Fibroblast of mammary gland (primary cell): ENCODE results near the gene ATG9A.

Source experiments
- DNase-seq: peaks from one replicate; pipeline ENCODE4 v3.0.0-alpha.2; 2010; ENCODE audit warnings: low read depth
- H3K4me3 ChIP-seq: 2 replicates; pipeline ENCODE4 v1.5.1; 2011; ENCODE audit warnings: low read depth, mild to moderate bottlenecking, low read length, moderate library complexity; ENCODE audit not compliant: control insufficient read depth
- CTCF ChIP-seq: conservative IDR thresholded peaks from 2 replicates; pipeline ENCODE4 v1.5.1; 2011; ENCODE audit warnings: low read depth, low read length, inconsistent platforms; ENCODE audit not compliant: control insufficient read depth, insufficient read depth

ATG9A gene

GRCh38 chr2:219209236-219210195, 19.9 kb downstream of the ATG9A start:
- no peak for DNase-seq
- no peak for TF ChIP-seq CTCF
- H3K4me3 ChIP-seq, result no peak overlapping the region

- H3K4me3 ChIP-seq, result peak overlapping the region; percentile 70
- no peak for TF ChIP-seq CTCF
- peak; percentile 42 for DNase-seq
These were observed 21.3 kb downstream of the ATG9A start for GRCh38 chr2:219207884-219208740.

- H3K4me3 ChIP-seq, result peak overlapping the region; percentile 70
- no peak for TF ChIP-seq CTCF
- DNase-seq, result no peak
These were observed 22.1 kb downstream of the ATG9A start for GRCh38 chr2:219207134-219207883.

GRCh38 chr2:219206328-219207133, 22.9 kb downstream of the ATG9A start, which contains the start of gene ZFAND2B:
Gene ZFAND2B, plus strand, starts transcription at chr2:219206782. Its CDS starts 206 bp downstream, at chr2:219206988.
- TF ChIP-seq CTCF, result no peak
- peak within 1 kb of the TSS; percentile 70 for H3K4me3 ChIP-seq
- DNase-seq, result peak; percentile 87

GRCh38 chr2:219205981-219206327, 23.5 kb downstream of the ATG9A start:
- peak overlapping the region; percentile 65 for H3K4me3 ChIP-seq
- DNase-seq, result no peak
- TF ChIP-seq CTCF, result no peak

- no peak for DNase-seq
- no peak for TF ChIP-seq CTCF
- no peak overlapping the region for H3K4me3 ChIP-seq
These were observed 24.3 kb downstream of the ATG9A start for GRCh38 chr2:219205165-219205538.
